A549 (cell line): ENCODE measurements around the gene CREM. TPM values are rescaled to one million over a fixed set of nuclear protein-coding genes. Genes with fewer than 3 reads are reported as not detected.
A peak's percentile ranks its signal among the peaks of the same experiment; 100 is the strongest.

Experiments used
- ATAC-seq, 2 experiments: fragments of 200-7000 bp in 1 of 2; fragments of >200 bp in 1 of 2; cut with Nextera tagmentation in 1 of 2; cut with Tn5 transposase in 1 of 2; 3 replicates each; pipeline versions ENCODE4 v1.8.0 to v1.9.1; 2018 to 2020; ENCODE audit warnings: mild to moderate bottlenecking in 1 of 2, moderate library complexity in 1 of 2
- CTCF ChIA-PET: fragments of 300-600 bp; sonication (Branson Sonifier 250); formaldehyde crosslinking; extraction: SDS; loops from one replicate; lab custom pipeline; 2021; ENCODE audit warnings: antibody characterized with exemption, inconsistent platforms; lab: Yijun Ruan, JAX
- POLR2A ChIA-PET: fragments of 350-600 bp; formaldehyde crosslinking; extraction: SDS; loops from one replicate; lab custom pipeline; 2021; ENCODE audit warnings: antibody characterized with exemption, inconsistent platforms; lab: Yijun Ruan, JAX
- DNase-seq, 2 experiments: peaks; one replicate each; pipeline versions ENCODE4 v3.0.0 to v3.0.0-alpha.2; 2011 to 2016; ENCODE audit warnings: low read depth in 1 of 2, low spot score in 1 of 2
- FAIRE-seq: peaks from 2 replicates; lab custom pipeline; 2011; peaks lifted over from hg19 to GRCh38; lab: Jason Lieb, UNC
- H3K27ac ChIP-seq, 2 experiments: fragments of >200 bp; sonication (Bioruptor Twin); formaldehyde crosslinking; 3 replicates each; pipeline ENCODE4 v1.5.1; 2016 to 2017
- H3K4me1 ChIP-seq: fragments of >200 bp; sonication (Bioruptor Twin); formaldehyde crosslinking; 3 replicates; pipeline ENCODE4 v1.6.1; 2016
- H3K4me2 ChIP-seq: fragments of >200 bp; sonication (Bioruptor Twin); formaldehyde crosslinking; 3 replicates; pipeline ENCODE4 v1.6.1; 2016
- H3K4me3 ChIP-seq: fragments of >200 bp; sonication (Bioruptor Twin); formaldehyde crosslinking; 3 replicates; pipeline ENCODE4 v1.5.1; 2016
- H3K9me3 ChIP-seq: fragments of >200 bp; sonication (Bioruptor Twin); formaldehyde crosslinking; 3 replicates; pipeline ENCODE4 v1.6.1; 2016
- EP300 ChIP-seq, 2 experiments: fragments of >200 bp; sonication (Bioruptor Twin); formaldehyde crosslinking; IDR thresholded peaks; 2 replicates in 1 of 2; 3 replicates in 1 of 2; pipeline ENCODE4 v1.6.1; 2016 to 2017
- GATA3 ChIP-seq: IDR thresholded peaks from 2 replicates; pipeline ENCODE4 v1.6.1; 2012; ENCODE audit warnings: borderline replicate concordance
- HDAC2 ChIP-seq: fragments of 200-600 bp; sonication (generic); IDR thresholded peaks from 2 replicates; pipeline ENCODE4 v1.6.1; 2016
- HOXB5 ChIP-seq: fragments of 250-450 bp; sonication (Bioruptor Pico); IDR thresholded peaks from 2 replicates; pipeline ENCODE4 v1.5.0; 2020; ENCODE audit warnings: mild to moderate bottlenecking, moderate library complexity
- JUN ChIP-seq, 2 experiments: fragments of >200 bp; sonication (Bioruptor Twin); formaldehyde crosslinking; IDR thresholded peaks; 2 replicates in 1 of 2; 3 replicates in 1 of 2; pipeline ENCODE4 v1.6.1; 2016 to 2017
- KDM1A ChIP-seq: fragments of 200-600 bp; sonication (generic); IDR thresholded peaks from 2 replicates; pipeline ENCODE4 v1.6.1; 2016; ENCODE audit warnings: low read depth, mild to moderate bottlenecking
- NPAS2 ChIP-seq: fragments of 250-450 bp; sonication (Bioruptor Pico); IDR thresholded peaks from 2 replicates; pipeline ENCODE4 v1.8.0; 2022; ENCODE audit warnings: mild to moderate bottlenecking, moderate library complexity, borderline replicate concordance
- NR3C1 ChIP-seq: fragments of >200 bp; sonication (Bioruptor Twin); formaldehyde crosslinking; IDR thresholded peaks from 3 replicates; pipeline ENCODE4 v1.6.1; 2017
- PHF8 ChIP-seq: fragments of 200-600 bp; sonication (generic); IDR thresholded peaks from 2 replicates; pipeline ENCODE4 v1.6.1; 2016; ENCODE audit warnings: low read depth, mild to moderate bottlenecking, antibody characterized with exemption, moderate library complexity, borderline replicate concordance
- POLR2A ChIP-seq: IDR thresholded peaks from 2 replicates; pipeline ENCODE4 v1.6.1; 2012; ENCODE audit warnings: mild to moderate bottlenecking, low read length
- RAD21 ChIP-seq, 2 experiments: fragments of >200 bp in 1 of 2; sonication (Bioruptor Twin) in 1 of 2; formaldehyde crosslinking in 1 of 2; IDR thresholded peaks in 1 of 2; conservative IDR thresholded peaks in 1 of 2; 2 replicates in 1 of 2; 3 replicates in 1 of 2; pipeline ENCODE4 v1.6.1; 2012 to 2018; ENCODE audit warnings: inconsistent platforms in 1 of 2
- RFX5 ChIP-seq: fragments of 450-650 bp; IDR thresholded peaks from 2 replicates; pipeline ENCODE4 v1.7.1; 2014; ENCODE audit warnings: antibody characterized with exemption, mild to moderate bottlenecking, moderate library complexity
- SREBF2 ChIP-seq: fragments of 450-650 bp; IDR thresholded peaks from 2 replicates; pipeline ENCODE4 v1.6.1; 2014; ENCODE audit warnings: mild to moderate bottlenecking, moderate library complexity
- TP53 ChIP-seq: fragments of 250-450 bp; sonication (Bioruptor Pico); IDR thresholded peaks from 2 replicates; pipeline ENCODE4 v1.5.0; 2021; ENCODE audit warnings: mild to moderate bottlenecking, moderate library complexity
- WGBS: methylation state at CpG from one replicate; pipeline ENCODE4 v1.1.6; 2017; ENCODE audit errors: missing lambda C conversion rate; 5-methylcytosine and 5-hydroxymethylcytosine counted together
- polyA plus RNA-seq, 4 experiments: library from polyadenylated mRNA; depleted of rRNA in 3 of 4; stranded (reverse); fragments of >200 nt; fragmentation: RNase III in 1 of 4; extraction: RNeasy Plus Mini Kit Qiagen cat#74134 plus additional on column Dnase treatment in 1 of 4; gene quantifications; 2 replicates in 3 of 4; 3 replicates in 1 of 4; pipeline ENCODE4 v1.2.3, GENCODE V29; 2011 to 2017
- TF ChIP-seq, protein P1 (sequence below): IDR thresholded peaks from 2 replicates; pipeline ENCODE4 v1.6.1; 2012; ENCODE audit warnings: low read depth, borderline replicate concordance
- TF ChIP-seq, protein P2 (sequence below): fragments of >200 bp; sonication (Bioruptor Twin); formaldehyde crosslinking; IDR thresholded peaks from 2 replicates; pipeline ENCODE4 v1.6.1; 2016
- TF ChIP-seq, protein P3 (sequence below): fragments of 200-600 bp; sonication (generic); IDR thresholded peaks from 2 replicates; pipeline ENCODE4 v1.6.1; 2016; ENCODE audit warnings: antibody characterized with exemption, mild to moderate bottlenecking, moderate library complexity
- TF ChIP-seq, protein P4 (sequence below): fragments of >200 bp; sonication (Bioruptor Twin); formaldehyde crosslinking; IDR thresholded peaks from 3 replicates; pipeline ENCODE4 v1.6.1; 2016
- TF ChIP-seq, protein P5 (sequence below): IDR thresholded peaks from 2 replicates; pipeline ENCODE4 v1.6.1; 2012

CREM gene
- polyA plus RNA-seq, 2 of the 4 experiments (the other 2 are of a cell fraction): 53.3 to 112 TPM

DNA sequence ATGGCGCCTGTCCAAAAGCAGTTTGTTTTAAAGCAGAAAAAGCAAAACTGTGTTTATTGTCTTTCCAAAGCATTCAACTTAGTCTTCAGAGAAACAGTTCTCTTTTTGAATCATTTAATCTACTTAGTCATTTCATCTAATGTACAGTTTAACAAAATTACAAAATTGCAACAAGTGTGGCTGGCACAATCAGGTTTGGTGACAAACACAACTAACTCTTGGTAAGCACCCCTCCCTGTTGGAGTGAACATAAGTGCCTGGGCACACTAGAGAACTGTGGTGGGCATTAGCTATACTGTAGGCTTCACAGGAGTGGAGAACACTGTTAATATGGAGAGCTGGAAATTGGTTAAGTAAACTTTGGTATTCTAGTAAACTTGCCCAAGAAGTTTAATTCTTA lies 6.9 kb downstream of the CREM start:
- no peak overlapping the region for H3K4me2 ChIP-seq
- H3K4me3 ChIP-seq: no peak overlapping the region
- DNase-seq (no peak), FAIRE-seq (no peak), ATAC-seq (no peak)
- POLR2A ChIA-PET: no interaction called here
- no peak overlapping the region for H3K27ac ChIP-seq
- CTCF ChIA-PET: interaction anchor here (1.1 to 1.9 kb wide), 2 partner anchors 13 to 62 kb away, joined by 5 read pairs; no protein-coding TSS in a partner anchor
- peaks cover 30% of the 10 kb centered on the region; the same call in 2 of the 3 replicates for H3K4me1 ChIP-seq
- H3K9me3 ChIP-seq: no peaks in the 10 kb centered on the region
- TF ChIP-seq SREBF2: no peak
- TF ChIP-seq, protein P1, sequence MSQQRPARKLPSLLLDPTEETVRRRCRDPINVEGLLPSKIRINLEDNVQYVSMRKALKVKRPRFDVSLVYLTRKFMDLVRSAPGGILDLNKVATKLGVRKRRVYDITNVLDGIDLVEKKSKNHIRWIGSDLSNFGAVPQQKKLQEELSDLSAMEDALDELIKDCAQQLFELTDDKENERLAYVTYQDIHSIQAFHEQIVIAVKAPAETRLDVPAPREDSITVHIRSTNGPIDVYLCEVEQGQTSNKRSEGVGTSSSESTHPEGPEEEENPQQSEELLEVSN: no peak
- TF ChIP-seq, protein P2, sequence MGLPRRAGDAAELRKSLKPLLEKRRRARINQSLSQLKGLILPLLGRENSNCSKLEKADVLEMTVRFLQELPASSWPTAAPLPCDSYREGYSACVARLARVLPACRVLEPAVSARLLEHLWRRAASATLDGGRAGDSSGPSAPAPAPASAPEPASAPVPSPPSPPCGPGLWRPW: no peak
- 89% methylated on average over 1 of the region's 1 CpG for WGBS

DNA sequence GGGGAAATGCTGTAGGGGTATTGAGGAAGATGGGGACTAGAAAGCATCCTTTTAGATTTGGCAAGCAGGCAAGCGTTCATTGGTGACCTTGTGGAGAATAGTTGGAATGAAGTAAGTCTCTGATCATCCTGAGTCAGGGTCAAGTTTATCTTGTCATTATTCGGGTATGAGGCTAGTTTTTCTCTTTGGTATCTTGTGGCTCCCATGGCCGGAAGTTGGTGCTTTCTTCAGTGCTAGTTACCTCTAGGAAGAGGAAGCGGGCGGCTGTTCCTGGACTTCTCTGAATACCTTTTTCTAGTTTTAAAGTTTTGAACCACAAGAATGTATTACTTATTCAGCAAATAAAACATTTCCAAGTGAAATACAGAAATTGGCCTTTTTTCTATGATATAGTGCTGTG lies 9.2 kb downstream of the CREM start:
- ChIA-PET CTCF (interaction anchor here (1.9 kb wide), 1 partner anchor 10 kb away, joined by 5 read pairs; the partner anchor contains the start of gene CREM), POLR2A (interaction anchor here (1.6 kb wide), 1 partner anchor 9 kb away, joined by 4 read pairs; the partner anchor contains the start of gene CREM)
- Histone ChIP-seq H3K27ac (no peak overlapping the region), H3K4me2 (no peak overlapping the region), H3K4me1 (peaks cover 10% of the 10 kb centered on the region; the same call in 2 of the 3 replicates), H3K9me3 (no peaks in the 10 kb centered on the region), H3K4me3 (no peak overlapping the region)
- no peak for TF ChIP-seq POLR2A
- TF ChIP-seq, protein P3, sequence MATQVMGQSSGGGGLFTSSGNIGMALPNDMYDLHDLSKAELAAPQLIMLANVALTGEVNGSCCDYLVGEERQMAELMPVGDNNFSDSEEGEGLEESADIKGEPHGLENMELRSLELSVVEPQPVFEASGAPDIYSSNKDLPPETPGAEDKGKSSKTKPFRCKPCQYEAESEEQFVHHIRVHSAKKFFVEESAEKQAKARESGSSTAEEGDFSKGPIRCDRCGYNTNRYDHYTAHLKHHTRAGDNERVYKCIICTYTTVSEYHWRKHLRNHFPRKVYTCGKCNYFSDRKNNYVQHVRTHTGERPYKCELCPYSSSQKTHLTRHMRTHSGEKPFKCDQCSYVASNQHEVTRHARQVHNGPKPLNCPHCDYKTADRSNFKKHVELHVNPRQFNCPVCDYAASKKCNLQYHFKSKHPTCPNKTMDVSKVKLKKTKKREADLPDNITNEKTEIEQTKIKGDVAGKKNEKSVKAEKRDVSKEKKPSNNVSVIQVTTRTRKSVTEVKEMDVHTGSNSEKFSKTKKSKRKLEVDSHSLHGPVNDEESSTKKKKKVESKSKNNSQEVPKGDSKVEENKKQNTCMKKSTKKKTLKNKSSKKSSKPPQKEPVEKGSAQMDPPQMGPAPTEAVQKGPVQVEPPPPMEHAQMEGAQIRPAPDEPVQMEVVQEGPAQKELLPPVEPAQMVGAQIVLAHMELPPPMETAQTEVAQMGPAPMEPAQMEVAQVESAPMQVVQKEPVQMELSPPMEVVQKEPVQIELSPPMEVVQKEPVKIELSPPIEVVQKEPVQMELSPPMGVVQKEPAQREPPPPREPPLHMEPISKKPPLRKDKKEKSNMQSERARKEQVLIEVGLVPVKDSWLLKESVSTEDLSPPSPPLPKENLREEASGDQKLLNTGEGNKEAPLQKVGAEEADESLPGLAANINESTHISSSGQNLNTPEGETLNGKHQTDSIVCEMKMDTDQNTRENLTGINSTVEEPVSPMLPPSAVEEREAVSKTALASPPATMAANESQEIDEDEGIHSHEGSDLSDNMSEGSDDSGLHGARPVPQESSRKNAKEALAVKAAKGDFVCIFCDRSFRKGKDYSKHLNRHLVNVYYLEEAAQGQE: no peak
- no peak for TF ChIP-seq GATA3
- ATAC-seq (no peak; a peak in 1 of 6 replicates), FAIRE-seq (no peak), DNase-seq (no peak)
- WGBS: 80% methylated on average over 5 of the region's 5 CpGs

DNA sequence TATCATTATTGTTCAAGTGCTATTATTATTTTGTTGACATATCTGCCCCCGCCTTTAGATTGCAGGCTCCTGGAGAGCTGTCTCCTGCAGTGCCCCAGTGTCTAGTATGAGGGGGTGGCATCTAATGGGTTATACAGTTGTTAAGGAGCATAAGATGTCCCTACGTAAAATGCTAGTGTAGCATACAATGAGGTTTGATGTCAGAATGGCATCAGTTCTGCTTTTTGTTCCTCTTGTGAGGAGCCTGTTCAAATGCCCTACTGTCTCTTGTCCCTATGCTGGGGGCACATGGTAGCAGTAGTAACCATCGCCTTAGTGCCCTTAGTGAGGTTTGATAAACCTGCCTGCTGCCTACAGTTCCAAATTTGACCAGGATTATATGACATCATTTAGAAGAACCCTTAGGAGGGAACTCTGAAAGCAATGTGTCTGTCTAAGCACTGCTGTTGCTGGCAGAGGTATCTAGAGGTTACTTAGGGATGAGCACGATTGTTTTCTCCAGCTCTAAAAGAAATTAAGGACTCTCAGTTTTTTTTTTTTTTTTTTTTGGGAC lies 9.7 kb downstream of the CREM start:
- 85% methylated on average over 4 of the region's 4 CpGs for WGBS
- Histone ChIP-seq H3K27ac (no peak overlapping the region), H3K4me2 (no peak overlapping the region), H3K4me3 (no peak overlapping the region), H3K4me1 (peaks cover 9% of the 10 kb centered on the region; the same call in 1 of the 3 replicates), H3K9me3 (no peaks in the 10 kb centered on the region)
- no peak for FAIRE-seq
- DNase-seq: no peak
- ChIA-PET CTCF (interaction anchor here (0.6 to 1.9 kb wide), 3 partner anchors 10 to 18 kb away, joined by 3 to 5 read pairs (median 3); partner anchors contain the start of gene CREM), POLR2A (no interaction called here)
- TF ChIP-seq HDAC2: no peak
- TF ChIP-seq PHF8: no peak
- TF ChIP-seq HOXB5 (CRISPR knock-in tag): no peak
- no peak for TF ChIP-seq KDM1A
- no peak for TF ChIP-seq JUN (IDR thresholded peaks at IDR 0.05)
- no peak for TF ChIP-seq EP300 (IDR thresholded peaks at IDR 0.05)
- TF ChIP-seq, protein P4, sequence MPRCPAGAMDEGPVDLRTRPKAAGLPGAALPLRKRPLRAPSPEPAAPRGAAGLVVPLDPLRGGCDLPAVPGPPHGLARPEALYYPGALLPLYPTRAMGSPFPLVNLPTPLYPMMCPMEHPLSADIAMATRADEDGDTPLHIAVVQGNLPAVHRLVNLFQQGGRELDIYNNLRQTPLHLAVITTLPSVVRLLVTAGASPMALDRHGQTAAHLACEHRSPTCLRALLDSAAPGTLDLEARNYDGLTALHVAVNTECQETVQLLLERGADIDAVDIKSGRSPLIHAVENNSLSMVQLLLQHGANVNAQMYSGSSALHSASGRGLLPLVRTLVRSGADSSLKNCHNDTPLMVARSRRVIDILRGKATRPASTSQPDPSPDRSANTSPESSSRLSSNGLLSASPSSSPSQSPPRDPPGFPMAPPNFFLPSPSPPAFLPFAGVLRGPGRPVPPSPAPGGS: no peak
- TF ChIP-seq RFX5: no peak
- no peak for TF ChIP-seq TP53 (CRISPR knock-in tag)
- no peak for TF ChIP-seq NR3C1
- TF ChIP-seq, protein P5, sequence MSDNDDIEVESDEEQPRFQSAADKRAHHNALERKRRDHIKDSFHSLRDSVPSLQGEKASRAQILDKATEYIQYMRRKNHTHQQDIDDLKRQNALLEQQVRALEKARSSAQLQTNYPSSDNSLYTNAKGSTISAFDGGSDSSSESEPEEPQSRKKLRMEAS: no peak
- no peak for TF ChIP-seq NPAS2
- TF ChIP-seq RAD21 (conservative IDR thresholded peaks at IDR 0.05 in 1 of 2, IDR thresholded peaks at IDR 0.05 in 1 of 2): no peak
- TF ChIP-seq, protein P1: no peak
- ATAC-seq: peak; percentile 39 to 51; a peak in 4 of 6 replicates
